Activated CD8-positive, alpha-beta memory T cell treated with anti-CD3 and anti-CD28 coated beads for 24 hours (primary cell): ENCODE results near the gene RAD51B.

Experiments used
- DNase-seq: peaks from one replicate; pipeline ENCODE4 v3.0.0-alpha.2; 2020

Gene RAD51B

GRCh38 chr14:68551045-68551683, 731.6 kb downstream of the RAD51B start:
- no peak for DNase-seq

- no peak for DNase-seq
Measured at GRCh38 chr14:68552075-68552474, 732.5 kb downstream of the RAD51B start.

GRCh38 chr14:68552602-68553001, 733.0 kb downstream of the RAD51B start:
- no peak for DNase-seq

GRCh38 chr14:68553311-68553710, 733.7 kb downstream of the RAD51B start:
- peak; percentile 37 for DNase-seq

- DNase-seq = peak; percentile 40
Measured at GRCh38 chr14:68554231-68554630, 734.7 kb downstream of the RAD51B start.

- peak; percentile 45 for DNase-seq
Measured at GRCh38 chr14:68556253-68556652, 736.7 kb downstream of the RAD51B start.

GRCh38 chr14:68557648-68558047, 738.1 kb downstream of the RAD51B start:
- DNase-seq = no peak

GRCh38 chr14:68558096-68558495, 738.5 kb downstream of the RAD51B start:
- no peak for DNase-seq

- DNase-seq = no peak
Measured at GRCh38 chr14:68559949-68560348, 740.4 kb downstream of the RAD51B start.

- no peak for DNase-seq
Measured at GRCh38 chr14:68561531-68562007, 742.0 kb downstream of the RAD51B start.

- DNase-seq = no peak
Measured at GRCh38 chr14:68562911-68563250, 743.3 kb downstream of the RAD51B start.

GRCh38 chr14:68563251-68564131, 743.9 kb downstream of the RAD51B start:
- no peak for DNase-seq

- DNase-seq = no peak
Measured at GRCh38 chr14:68564191-68564825, 744.7 kb downstream of the RAD51B start.

- no peak for DNase-seq
Measured at GRCh38 chr14:68564826-68565759, 745.5 kb downstream of the RAD51B start.

GRCh38 chr14:68566075-68566474, 746.5 kb downstream of the RAD51B start:
- DNase-seq = no peak

- DNase-seq = no peak
Measured at GRCh38 chr14:68568907-68569897, 749.6 kb downstream of the RAD51B start.

- DNase-seq = no peak
Measured at GRCh38 chr14:68569970-68570409, 750.4 kb downstream of the RAD51B start.

- no peak for DNase-seq
Measured at GRCh38 chr14:68571114-68571591, 751.6 kb downstream of the RAD51B start.

GRCh38 chr14:68571928-68572525, 752.4 kb downstream of the RAD51B start:
- DNase-seq = no peak

- DNase-seq = no peak
Measured at GRCh38 chr14:68573126-68573525, 753.5 kb downstream of the RAD51B start.

- DNase-seq = no peak
Measured at GRCh38 chr14:68573722-68574121, 754.1 kb downstream of the RAD51B start.
